GM12878 (cell line): ENCODE data around the gene NEK10. TPM values are rescaled to one million over a fixed set of nuclear protein-coding genes. Genes with fewer than 3 reads are reported as not detected.
A peak's percentile ranks its signal among the peaks of the same experiment; 100 is the strongest.

Source experiments
- ATAC-seq: fragments of 200-7000 bp; cut with Tn5 transposase; 3 replicates; pipeline ENCODE4 v1.9.1; 2020; ENCODE audit warnings: mild to moderate bottlenecking, moderate library complexity
- BruUV-seq: library from RNA; stranded (reverse); fragments of 400-500 nt; replicated peaks from 2 replicates; lab custom pipeline; 2021; lab: Mats Ljungman, UMichigan
- CTCF ChIA-PET: fragments of 300-600 bp; sonication (Branson Sonifier 250); formaldehyde crosslinking; extraction: SDS; loops from one replicate; lab custom pipeline; 2021; ENCODE audit warnings: inconsistent platforms; lab: Yijun Ruan, JAX
- POLR2A ChIA-PET: fragments of 350-600 bp; formaldehyde crosslinking; extraction: SDS; loops from one replicate; lab custom pipeline; 2021; ENCODE audit warnings: inconsistent platforms; lab: Charles Lee
- RAD21 ChIA-PET: fragments of 300-600 bp; sonication (Branson Sonifier 250); formaldehyde crosslinking; loops from one replicate; lab custom pipeline; 2023; ENCODE audit warnings: antibody characterized with exemption; ENCODE audit not compliant: unreplicated experiment; lab: Charles Lee
- SMC1A ChIA-PET: fragments of 300-600 bp; sonication (Branson Sonifier 250); formaldehyde crosslinking; loops from one replicate; lab custom pipeline; 2023; ENCODE audit not compliant: unreplicated experiment, uncharacterized antibody; lab: Charles Lee
- DNase-seq: peaks from one replicate; pipeline ENCODE4 v3.0.0-alpha.2; 2011; ENCODE audit warnings: low read depth, low spot score
- FAIRE-seq: peaks from 3 replicates; lab custom pipeline; 2011; peaks lifted over from hg19 to GRCh38; lab: Jason Lieb, UNC
- H2AFZ ChIP-seq: 2 replicates; pipeline ENCODE4 v1.6.0; 2011; ENCODE audit warnings: low read depth, low read length, control low read depth; ENCODE audit not compliant: control insufficient read depth
- H3K27ac ChIP-seq: 2 replicates; pipeline ENCODE4 v1.5.1; 2011; ENCODE audit warnings: control low read depth; ENCODE audit not compliant: control insufficient read depth, insufficient read depth
- H3K27me3 ChIP-seq, 2 experiments: replicated peaks in 1 of 2; 2 replicates each; pipeline versions ENCODE4 v1.6.0 to v1.6.1; 2011; ENCODE audit warnings: low read length in 1 of 2; ENCODE audit not compliant: control insufficient read depth in 2 of 2, insufficient read depth in 2 of 2
- H3K36me3 ChIP-seq, 2 experiments: 2 replicates each; pipeline ENCODE4 v1.5.1; 2011; ENCODE audit warnings: low read length in 1 of 2; ENCODE audit not compliant: control insufficient read depth in 2 of 2, insufficient read depth in 2 of 2
- H3K4me1 ChIP-seq: 2 replicates; pipeline ENCODE4 v1.6.1; 2011; ENCODE audit warnings: mild to moderate bottlenecking, low read length, moderate library complexity, mixed read lengths; ENCODE audit not compliant: control insufficient read depth, insufficient read depth
- H3K4me2 ChIP-seq: 2 replicates; pipeline ENCODE4 v1.6.0; 2011; ENCODE audit warnings: control low read depth; ENCODE audit not compliant: control insufficient read depth, insufficient read depth
- H3K4me3 ChIP-seq: fragments of 200-600 bp; sonication (generic); 2 replicates; pipeline ENCODE4 v1.5.1; 2016
- H3K79me2 ChIP-seq: 2 replicates; pipeline ENCODE4 v1.6.0; 2011; ENCODE audit warnings: low read length; ENCODE audit not compliant: control insufficient read depth, insufficient read depth
- H3K9ac ChIP-seq: 2 replicates; pipeline ENCODE4 v1.8.0; 2011; ENCODE audit warnings: low read length, control low read depth, mixed read lengths; ENCODE audit not compliant: control insufficient read depth, insufficient read depth
- H3K9me3 ChIP-seq: replicated peaks from 3 replicates; pipeline ENCODE4 v1.5.1; 2011; ENCODE audit warnings: mild to moderate bottlenecking, low read length; ENCODE audit not compliant: control insufficient read depth, insufficient read depth
- H4K20me1 ChIP-seq: 2 replicates; pipeline ENCODE4 v1.6.0; 2011; ENCODE audit not compliant: control insufficient read depth, insufficient read depth
- BRCA1 ChIP-seq: IDR thresholded peaks from 2 replicates; pipeline ENCODE4 v1.6.1; 2011; ENCODE audit warnings: low read depth, low read length, improper control_type of control experiment
- CEBPZ ChIP-seq: fragments of 150-350 bp; IDR thresholded peaks from 2 replicates; pipeline ENCODE4 v1.6.1; 2016; ENCODE audit warnings: low read depth, low read length
- KLF5 ChIP-seq: fragments of 450-650 bp; IDR thresholded peaks from 2 replicates; pipeline ENCODE4 v1.6.1; 2014; ENCODE audit warnings: mild to moderate bottlenecking; ENCODE audit not compliant: partially characterized antibody
- MAX ChIP-seq: IDR thresholded peaks from 2 replicates; pipeline ENCODE4 v1.6.1; 2012; ENCODE audit warnings: low read depth, low read length, improper control_type of control experiment
- MXI1 ChIP-seq: fragments of 150-350 bp; IDR thresholded peaks from 2 replicates; pipeline ENCODE4 v1.6.1; 2011; ENCODE audit warnings: low read depth, mild to moderate bottlenecking, inconsistent platforms, low read length, improper control_type of control experiment
- NKRF ChIP-seq: fragments of 450-650 bp; conservative IDR thresholded peaks from 2 replicates; pipeline ENCODE4 v1.6.1; 2017; ENCODE audit warnings: mild to moderate bottlenecking, moderate library complexity
- PAX5 ChIP-seq: IDR thresholded peaks from 2 replicates; pipeline ENCODE4 v1.6.1; 2011; ENCODE audit warnings: low read depth, low read length, borderline replicate concordance
- RB1 ChIP-seq: fragments of 450-650 bp; formaldehyde crosslinking; IDR thresholded peaks from 2 replicates; pipeline ENCODE4 v1.6.1; 2017; ENCODE audit warnings: mild to moderate bottlenecking, borderline replicate concordance
- SMC3 ChIP-seq: IDR thresholded peaks from 2 replicates; pipeline ENCODE4 v1.6.1; 2011; ENCODE audit warnings: low read length, improper control_type of control experiment, borderline replicate concordance
- SPI1 ChIP-seq: IDR thresholded peaks from 2 replicates; pipeline ENCODE4 v1.6.1; 2011; ENCODE audit warnings: low read depth, mild to moderate bottlenecking, low read length, moderate library complexity, borderline replicate concordance; ENCODE audit not compliant: insufficient read depth
- YBX1 ChIP-seq: fragments of 450-650 bp; IDR thresholded peaks from 2 replicates; pipeline ENCODE4 v1.6.1; 2016; ENCODE audit warnings: antibody characterized with exemption
- WGBS: methylation state at CpG from one replicate; pipeline ENCODE4 v1.1.6; 2016; ENCODE audit warnings: low lambda C conversion rate; ENCODE audit not compliant: insufficient replicate concordance, insufficient coverage; ENCODE audit errors: missing lambda C conversion rate; 5-methylcytosine and 5-hydroxymethylcytosine counted together
- in situ Hi-C: fragments of 300-500 bp; cut with MboI; formaldehyde crosslinking; loops from 9 replicates; pipeline ENCODE4 v1.14.3; 2018; ENCODE audit warnings: mixed read lengths
- intact Hi-C: fragments of 100-400 bp; cut with micrococcal nuclease; formaldehyde crosslinking; loops from one replicate; pipeline ENCODE4 v1.14.2; 2022; ENCODE audit not compliant: unreplicated experiment
- polyA plus RNA-seq, 11 experiments: library from polyadenylated mRNA; depleted of rRNA in 4 of 11; unstranded in 6 of 11; stranded (reverse) in 5 of 11; fragments of >200 nt; fragmentation: Nextera tagmentation in 4 of 11; fragmentation: Illumina TruSeq in 1 of 11; extraction: Ambion mirVana in 4 of 11; extraction: Trizol in 1 of 11; gene quantifications; 1 replicate in 1 of 11; 2 replicates in 10 of 11; pipeline versions ENCODE4 v1.2.1 to v1.2.3, GENCODE V29; 2011 to 2016; ENCODE audit warnings: inconsistent platforms in 2 of 11, missing spikeins in 2 of 11, low read depth in 1 of 11
- total RNA-seq, 4 experiments: library from RNA; depleted of rRNA in 3 of 4; stranded (reverse); fragments of >200 nt in 3 of 4; fragmentation: Illumina TruSeq in 1 of 4; extraction: Trizol in 1 of 4; gene quantifications; 2 replicates each; pipeline versions ENCODE4 v1.2.1 to v1.2.3, GENCODE V29; 2013 to 2021

The NEK10 gene
- total and polyA plus RNA-seq, 10 of the 15 experiments (the other 5 are each of a cell fraction or from before 2014, with no cell fraction given), result 0.06 to 0.40 (median 0.16) TPM; not detected in 2

- no peak for DNase-seq
- Histone ChIP-seq H3K4me1 (no peaks in the 10 kb centered on the region), H3K27me3 (no peaks in the 10 kb centered on the region), H3K4me2 (no peak overlapping the region), H3K27ac (no peak overlapping the region), H3K9ac (no peak overlapping the region)
- ChIA-PET POLR2A (no interaction called here), RAD21 (no interaction called here), CTCF (no interaction called here)
- FAIRE-seq, result no peak
- TF ChIP-seq SPI1, result peak; percentile 40; the same call in 1 of the 2 replicates
- no peak for TF ChIP-seq SMC3
- TF ChIP-seq, all 136 proteins: peak for 1
- Histone ChIP-seq H3K36me3 (no peaks in the 10 kb centered on the region), H4K20me1 (no peaks in the 10 kb centered on the region), H3K9me3 (no peaks in the 10 kb centered on the region), H2AFZ (no peak overlapping the region), H3K79me2 (no peaks in the 10 kb centered on the region), H3K4me3 (no peak overlapping the region)
- intact Hi-C loops, result no loop called here
- ATAC-seq, result no peak
- SMC1A ChIA-PET, result no interaction called here
- BruUV-seq, result no TSS peak
- in situ Hi-C loops, result no loop called here
- 62% methylated on average over 2 of the region's 2 CpGs for WGBS
Observed at GRCh38 chr3:27200721-27201489, 168.3 kb downstream of the NEK10 start.

- POLR2A ChIA-PET, result no interaction called here
- FAIRE-seq (no peak), ATAC-seq (no peak), DNase-seq (no peak)
- Histone ChIP-seq H3K79me2 (no peaks in the 10 kb centered on the region), H3K4me1 (no peaks in the 10 kb centered on the region), H3K9ac (no peak overlapping the region), H3K27ac (no peak overlapping the region), H3K27me3 (no peaks in the 10 kb centered on the region), H3K9me3 (no peaks in the 10 kb centered on the region), H3K4me2 (no peak overlapping the region), H3K36me3 (no peaks in the 10 kb centered on the region), H4K20me1 (no peaks in the 10 kb centered on the region), H2AFZ (no peak overlapping the region), H3K4me3 (no peak overlapping the region)
- in situ Hi-C loops, result no loop called here
- CTCF ChIA-PET, result no interaction called here
- RAD21 ChIA-PET, result no interaction called here
- no TSS peak for BruUV-seq
- WGBS, result 0% methylated on average over 1 of the region's 1 CpG
- intact Hi-C loops, result no loop called here
- SMC1A ChIA-PET, result no interaction called here
- TF ChIP-seq MXI1 (no peak), NKRF (no peak), BRCA1 (no peak), KLF5 (no peak), CEBPZ (no peak), PAX5 (no peak), MAX (no peak), RB1 (no peak), YBX1 (no peak)
Observed at GRCh38 chr3:27194861-27195483, 174.2 kb downstream of the NEK10 start.
